ENCODE data around the gene NAALADL2.

DNA sequence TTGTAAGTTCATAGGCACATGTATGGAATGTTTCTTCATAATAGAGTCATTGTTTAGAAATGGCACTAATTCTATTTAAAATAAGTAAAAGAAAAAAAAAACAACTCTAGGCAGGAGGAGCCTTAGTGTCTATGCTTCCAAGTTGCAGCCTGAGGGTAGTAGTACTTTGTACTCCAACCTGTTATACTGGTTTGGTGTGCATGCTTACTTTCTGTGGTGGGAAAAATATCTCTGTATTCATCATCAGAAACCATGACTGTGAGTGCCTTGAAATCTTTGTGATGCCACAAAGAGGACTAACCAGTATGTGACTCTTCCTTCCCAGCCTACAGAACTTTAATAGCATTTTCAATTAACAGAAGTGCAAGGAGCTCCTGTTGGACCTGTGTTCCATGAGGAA, 4.4 kb downstream of the NAALADL2 start:
- TF ChIP-seq, protein P1, sequence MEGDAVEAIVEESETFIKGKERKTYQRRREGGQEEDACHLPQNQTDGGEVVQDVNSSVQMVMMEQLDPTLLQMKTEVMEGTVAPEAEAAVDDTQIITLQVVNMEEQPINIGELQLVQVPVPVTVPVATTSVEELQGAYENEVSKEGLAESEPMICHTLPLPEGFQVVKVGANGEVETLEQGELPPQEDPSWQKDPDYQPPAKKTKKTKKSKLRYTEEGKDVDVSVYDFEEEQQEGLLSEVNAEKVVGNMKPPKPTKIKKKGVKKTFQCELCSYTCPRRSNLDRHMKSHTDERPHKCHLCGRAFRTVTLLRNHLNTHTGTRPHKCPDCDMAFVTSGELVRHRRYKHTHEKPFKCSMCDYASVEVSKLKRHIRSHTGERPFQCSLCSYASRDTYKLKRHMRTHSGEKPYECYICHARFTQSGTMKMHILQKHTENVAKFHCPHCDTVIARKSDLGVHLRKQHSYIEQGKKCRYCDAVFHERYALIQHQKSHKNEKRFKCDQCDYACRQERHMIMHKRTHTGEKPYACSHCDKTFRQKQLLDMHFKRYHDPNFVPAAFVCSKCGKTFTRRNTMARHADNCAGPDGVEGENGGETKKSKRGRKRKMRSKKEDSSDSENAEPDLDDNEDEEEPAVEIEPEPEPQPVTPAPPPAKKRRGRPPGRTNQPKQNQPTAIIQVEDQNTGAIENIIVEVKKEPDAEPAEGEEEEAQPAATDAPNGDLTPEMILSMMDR (IDR thresholded peaks at IDR 0.05; ENCODE audit: borderline replicate concordance, extremely low read depth, low read length, poor library complexity, severe bottlenecking): no peak
- no peak for TF ChIP-seq EZH2 (IDR thresholded peaks at IDR 0.05; ENCODE audit: borderline replicate concordance, low read depth, low read length, severe bottlenecking)

Measured in DND-41 (cell line).